Prostate gland (tissue), 2 donors: ENCODE measurements around the gene TMBIM6. TPM values are rescaled to one million over a fixed set of nuclear protein-coding genes. Genes with fewer than 3 reads are reported as not detected.

Experiments used
- DNase-seq: peaks from one replicate; pipeline ENCODE4 v3.0.0-alpha.2; 2019; ENCODE audit warnings: low spot score
- H3K27ac ChIP-seq, 2 donors: fragments of 200-600 bp; sonication (generic); 2 replicates each; pipeline ENCODE4 v1.5.1; 2017 to 2019
- H3K27me3 ChIP-seq: fragments of 200-600 bp; sonication (generic); replicated peaks from 2 replicates; pipeline ENCODE4 v1.5.1; 2019; ENCODE audit not compliant: insufficient read depth
- H3K36me3 ChIP-seq, 2 donors: fragments of 200-600 bp; sonication (generic); 1 replicate in 1 of 2; 2 replicates in 1 of 2; pipeline versions ENCODE4 v1.5.1 to v1.8.1; 2017 to 2019
- H3K4me1 ChIP-seq: fragments of 200-600 bp; sonication (generic); replicated peaks from 2 replicates; pipeline ENCODE4 v1.5.1; 2019
- H3K4me3 ChIP-seq, 2 donors: fragments of 200-600 bp; sonication (generic); 2 replicates each; pipeline ENCODE4 v1.5.1; 2017 to 2019
- H3K9me3 ChIP-seq: fragments of 200-600 bp; sonication (generic); 2 replicates; pipeline ENCODE4 v1.5.1; 2017
- CTCF ChIP-seq, 4 experiments: fragments of 200-600 bp in 2 of 4; fragments of 450-650 bp in 2 of 4; sonication (generic) in 2 of 4; IDR thresholded peaks; 1 replicate in 3 of 4; 2 replicates in 1 of 4; pipeline ENCODE4 v1.5.1; 2016 to 2019; ENCODE audit warnings: antibody characterized with exemption in 4 of 4, mild to moderate bottlenecking in 2 of 4, moderate library complexity in 2 of 4
- POLR2A ChIP-seq: fragments of 450-650 bp; IDR thresholded peaks from one replicate; pipeline ENCODE4 v1.6.1; 2016; ENCODE audit warnings: antibody characterized with exemption, mild to moderate bottlenecking
- POLR2AphosphoS5 ChIP-seq: sonication (generic); formaldehyde crosslinking; IDR thresholded peaks from one replicate; pipeline ENCODE4 v1.6.1; 2017; ENCODE audit warnings: antibody characterized with exemption
- WGBS: methylation state at CpG from one replicate; pipeline ENCODE4 v1.1.5; 2018; 5-methylcytosine and 5-hydroxymethylcytosine counted together
- intact Hi-C: fragments of 100-400 bp; cut with DNase I; formaldehyde crosslinking; loops from one replicate; pipeline ENCODE4 v1.14.2; 2022
- total RNA-seq, 2 donors: library from RNA; depleted of rRNA; stranded (reverse); fragments of >200 nt; gene quantifications; one replicate each; pipeline ENCODE4 v1.1.0, GENCODE V29; 2016

TMBIM6 gene
- total RNA-seq, 2 donors from 2014 or later: 541 to 778 TPM

DNA sequence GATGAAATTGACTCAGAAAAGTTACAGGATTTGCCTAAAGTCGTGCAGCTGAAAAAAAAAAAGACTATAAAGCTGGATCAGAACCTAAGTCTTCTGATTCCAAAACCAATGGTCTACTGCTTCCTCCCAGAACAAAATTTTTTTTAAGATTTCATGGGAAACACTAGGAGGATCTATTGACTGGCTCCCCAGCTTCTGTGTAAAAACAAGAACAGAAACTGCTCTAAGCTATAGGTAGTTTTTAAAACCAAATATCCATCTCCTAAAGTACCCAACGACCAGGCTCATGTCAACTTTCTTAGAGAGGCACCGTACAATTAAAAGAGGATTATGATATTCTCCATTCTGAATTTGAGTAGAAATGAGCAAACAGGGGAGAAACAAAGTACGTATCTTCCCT, 43.5 kb upstream of the TMBIM6 start:
- Histone ChIP-seq H3K27me3 (no peaks in the 10 kb centered on the region), H3K36me3 (no peaks in the 10 kb centered on the region), H3K4me3 (no peak overlapping the region), H3K4me1 (no peaks in the 10 kb centered on the region), H3K27ac (no peak overlapping the region), H3K9me3 (no peaks in the 10 kb centered on the region)
- intact Hi-C loops: no loop called here
- TF ChIP-seq POLR2A (no peak), CTCF (IDR thresholded peaks at IDR 0.05) (no peak), POLR2AphosphoS5 (no peak)
- DNase-seq: no peak
- WGBS: 79% methylated on average over 4 of the region's 4 CpGs

DNA sequence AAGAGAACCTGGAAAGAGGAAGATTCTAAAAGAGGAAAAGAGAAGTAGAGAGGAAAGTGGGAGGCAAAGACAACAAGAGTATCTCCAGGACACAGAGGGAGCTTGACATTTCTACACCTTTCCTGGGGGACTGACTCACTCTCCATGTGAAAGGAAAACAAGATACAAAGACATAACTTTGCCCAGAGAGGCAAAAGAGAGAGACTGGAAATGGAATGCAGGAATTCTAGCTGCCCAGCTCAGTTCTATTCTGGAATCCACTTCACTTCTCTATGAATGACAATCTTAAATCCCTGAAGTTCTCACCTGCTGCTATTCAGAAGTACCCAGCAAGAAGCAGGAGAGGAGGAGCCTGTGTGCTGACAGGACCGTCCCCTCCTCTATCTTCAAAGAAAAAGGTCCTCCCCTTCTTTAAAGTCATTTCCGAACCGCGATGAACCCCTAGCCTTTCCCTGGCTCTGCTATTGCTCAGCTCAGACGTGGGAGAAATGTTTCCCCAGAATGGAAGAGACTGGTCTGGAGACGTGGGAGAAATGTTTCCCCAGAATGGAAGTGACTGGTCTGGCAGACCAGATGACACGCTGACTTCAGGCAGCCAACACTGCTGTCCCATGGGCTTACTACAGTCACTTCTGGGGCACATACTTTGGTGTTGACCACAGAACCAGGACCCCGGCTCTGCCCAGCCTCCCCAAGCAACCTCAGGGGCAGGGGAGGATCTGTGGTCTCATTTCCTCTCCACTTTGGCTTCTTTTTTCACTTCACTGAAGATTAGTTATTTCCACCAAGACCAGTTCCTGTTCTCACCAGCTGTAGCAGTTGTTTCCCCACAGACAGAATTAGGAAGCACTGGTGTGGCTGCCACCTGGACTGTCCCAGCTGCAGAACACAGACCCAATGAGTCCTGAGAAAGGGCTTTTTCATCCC, 42.5 kb upstream of the TMBIM6 start:
- H3K4me3 ChIP-seq: no peak overlapping the region
- H3K4me1 ChIP-seq: no peaks in the 10 kb centered on the region
- no peaks in the 10 kb centered on the region for H3K9me3 ChIP-seq
- H3K27ac ChIP-seq: no peak overlapping the region
- no peaks in the 10 kb centered on the region for H3K36me3 ChIP-seq
- intact Hi-C loops: no loop called here
- no peaks in the 10 kb centered on the region for H3K27me3 ChIP-seq
- DNase-seq: no peak
- WGBS: 35% methylated on average over 8 of the region's 8 CpGs
- TF ChIP-seq POLR2A (no peak), POLR2AphosphoS5 (no peak), CTCF (IDR thresholded peaks at IDR 0.05) (no peak)

GRCh38 chr12:49702009-49702408, 39.3 kb upstream of the TMBIM6 start:
- intact Hi-C loops: no loop called here
- Histone ChIP-seq H3K4me1 (no peaks in the 10 kb centered on the region), H3K27ac (no peak overlapping the region), H3K36me3 (no peaks in the 10 kb centered on the region), H3K4me3 (no peak overlapping the region), H3K27me3 (no peaks in the 10 kb centered on the region), H3K9me3 (no peaks in the 10 kb centered on the region)
- TF ChIP-seq POLR2A: no peak
- TF ChIP-seq POLR2AphosphoS5: no peak
- no peak for TF ChIP-seq CTCF (IDR thresholded peaks at IDR 0.05)
- WGBS: 93% methylated on average over 3 of the region's 3 CpGs
- no peak for DNase-seq

GRCh38 chr12:49702676-49703215, 38.6 kb upstream of the TMBIM6 start:
- TF ChIP-seq POLR2AphosphoS5: no peak
- TF ChIP-seq POLR2A: no peak
- no peak for TF ChIP-seq CTCF (IDR thresholded peaks at IDR 0.05)
- no peaks in the 10 kb centered on the region for H3K4me1 ChIP-seq
- H3K36me3 ChIP-seq: no peaks in the 10 kb centered on the region
- no peak overlapping the region for H3K27ac ChIP-seq
- no peaks in the 10 kb centered on the region for H3K27me3 ChIP-seq
- intact Hi-C loops: no loop called here
- H3K9me3 ChIP-seq: no peaks in the 10 kb centered on the region
- no peak for DNase-seq
- H3K4me3 ChIP-seq: no peak overlapping the region
